Liver (tissue), 3 donors: ENCODE results near the gene PITPNC1.

Source experiments
- EGR1 ChIP-seq, 2 donors: IDR thresholded peaks; 2 replicates each; pipeline ENCODE4 v1.6.1; 2016 to 2018; ENCODE audit warnings: antibody characterized with exemption in 2 of 2, low read depth in 2 of 2
- GABPA ChIP-seq, 2 donors: IDR thresholded peaks in 1 of 2; conservative IDR thresholded peaks in 1 of 2; 2 replicates each; pipeline ENCODE4 v1.6.1; 2016; ENCODE audit warnings: antibody characterized with exemption in 2 of 2, mild to moderate bottlenecking in 1 of 2, moderate library complexity in 1 of 2
- MAX ChIP-seq: IDR thresholded peaks from 2 replicates; pipeline ENCODE4 v1.6.1; 2016; ENCODE audit warnings: antibody characterized with exemption
- SP1 ChIP-seq: IDR thresholded peaks from 2 replicates; pipeline ENCODE4 v1.6.1; 2018; ENCODE audit warnings: antibody characterized with exemption, mild to moderate bottlenecking
- TF ChIP-seq, protein P1 (sequence below): IDR thresholded peaks from 2 replicates; pipeline ENCODE4 v1.6.1; 2016; ENCODE audit warnings: antibody characterized with exemption
- TF ChIP-seq, protein P2 (sequence below): fragments of 150-350 bp; IDR thresholded peaks from 2 replicates; pipeline ENCODE4 v1.5.1; 2017; ENCODE audit warnings: improper control_type of control experiment, low read depth, low read length; ENCODE audit not compliant: missing input control
- donor health status: healthy.
- donor health status: healthy.

- TF ChIP-seq, protein P1, sequence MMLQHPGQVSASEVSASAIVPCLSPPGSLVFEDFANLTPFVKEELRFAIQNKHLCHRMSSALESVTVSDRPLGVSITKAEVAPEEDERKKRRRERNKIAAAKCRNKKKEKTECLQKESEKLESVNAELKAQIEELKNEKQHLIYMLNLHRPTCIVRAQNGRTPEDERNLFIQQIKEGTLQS, result no peak
- TF ChIP-seq, protein P2, sequence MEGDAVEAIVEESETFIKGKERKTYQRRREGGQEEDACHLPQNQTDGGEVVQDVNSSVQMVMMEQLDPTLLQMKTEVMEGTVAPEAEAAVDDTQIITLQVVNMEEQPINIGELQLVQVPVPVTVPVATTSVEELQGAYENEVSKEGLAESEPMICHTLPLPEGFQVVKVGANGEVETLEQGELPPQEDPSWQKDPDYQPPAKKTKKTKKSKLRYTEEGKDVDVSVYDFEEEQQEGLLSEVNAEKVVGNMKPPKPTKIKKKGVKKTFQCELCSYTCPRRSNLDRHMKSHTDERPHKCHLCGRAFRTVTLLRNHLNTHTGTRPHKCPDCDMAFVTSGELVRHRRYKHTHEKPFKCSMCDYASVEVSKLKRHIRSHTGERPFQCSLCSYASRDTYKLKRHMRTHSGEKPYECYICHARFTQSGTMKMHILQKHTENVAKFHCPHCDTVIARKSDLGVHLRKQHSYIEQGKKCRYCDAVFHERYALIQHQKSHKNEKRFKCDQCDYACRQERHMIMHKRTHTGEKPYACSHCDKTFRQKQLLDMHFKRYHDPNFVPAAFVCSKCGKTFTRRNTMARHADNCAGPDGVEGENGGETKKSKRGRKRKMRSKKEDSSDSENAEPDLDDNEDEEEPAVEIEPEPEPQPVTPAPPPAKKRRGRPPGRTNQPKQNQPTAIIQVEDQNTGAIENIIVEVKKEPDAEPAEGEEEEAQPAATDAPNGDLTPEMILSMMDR, result no peak
- TF ChIP-seq MAX (no peak), SP1 (no peak), EGR1 (IDR thresholded peaks at IDR 0.05; ENCODE audit: low read depth in 2 of 2) (no peak), GABPA (IDR thresholded peaks at IDR 0.05 in 1 of 2, conservative IDR thresholded peaks at IDR 0.05 in 1 of 2) (no peak)
Measured at GRCh38 chr17:67647482-67647881, 270.4 kb downstream of the PITPNC1 start.
